Muscle of leg (tissue), 11 donors: ENCODE data around the gene GPR141. TPM values are rescaled to one million over a fixed set of nuclear protein-coding genes. Genes with fewer than 3 reads are reported as not detected.

Experiments
- DNase-seq: peaks from one replicate; pipeline ENCODE4 v3.0.0; 2013
- H3K27ac ChIP-seq: one replicate; pipeline ENCODE4 v1.5.1; 2013; ENCODE audit warnings: mild to moderate bottlenecking, low read length, control low read depth
- H3K27me3 ChIP-seq: one replicate; pipeline ENCODE4 v1.6.1; 2013; ENCODE audit warnings: low read length; ENCODE audit not compliant: control insufficient read depth, insufficient read depth
- H3K36me3 ChIP-seq: one replicate; pipeline ENCODE4 v1.6.1; 2013; ENCODE audit warnings: low read length; ENCODE audit not compliant: control insufficient read depth, insufficient read depth
- H3K4me1 ChIP-seq: one replicate; pipeline ENCODE4 v1.6.1; 2013; ENCODE audit warnings: low read length; ENCODE audit not compliant: control insufficient read depth, insufficient read depth
- H3K4me3 ChIP-seq: one replicate; pipeline ENCODE4 v1.5.1; 2013; ENCODE audit warnings: low read length, control low read depth
- H3K9me3 ChIP-seq: replicated peaks from 2 replicates; pipeline ENCODE4 v1.6.1; 2013; ENCODE audit warnings: low read depth, low read length; ENCODE audit not compliant: control insufficient read depth
- WGBS: methylation state at CpG from one replicate; pipeline ENCODE4 v1.1.5; 2013; ENCODE audit warnings: missing lambda C conversion rate; ENCODE audit not compliant: insufficient coverage; 5-methylcytosine and 5-hydroxymethylcytosine counted together
- polyA plus RNA-seq, 8 donors: library from polyadenylated mRNA; unstranded; fragments of 120-200 nt; gene quantifications; one replicate each; pipeline versions ENCODE4 v1.2.1 to v1.2.3, GENCODE V29; 2013; ENCODE audit warnings: inconsistent platforms in 1 of 8, low replicate concordance in 1 of 8; ENCODE audit not compliant: insufficient read length in 8 of 8, insufficient read depth in 1 of 8
- total RNA-seq: library from RNA; stranded (reverse); fragments of 120-200 nt; gene quantifications from one replicate; pipeline ENCODE4 v1.2.4, GENCODE V29; 2013

GPR141 gene
- total and polyA plus RNA-seq, 9 donors, result 0.16 to 0.66 (median 0.50) TPM; not detected in 1

GRCh38 chr7:37771342-37771741, 87.8 kb downstream of the GPR141 start:
- H3K36me3 ChIP-seq, result no peaks in the 10 kb centered on the region
- no peak overlapping the region for H3K27ac ChIP-seq
- H3K27me3 ChIP-seq, result no peaks in the 10 kb centered on the region
- H3K4me1 ChIP-seq, result no peaks in the 10 kb centered on the region
- H3K9me3 ChIP-seq, result peaks cover 4% of the 10 kb centered on the region
- 78% methylated on average over 1 of the region's 3 CpGs for WGBS
- H3K4me3 ChIP-seq, result no peak overlapping the region
- DNase-seq, result no peak

- no peaks in the 10 kb centered on the region for H3K36me3 ChIP-seq
- no peak overlapping the region for H3K27ac ChIP-seq
- H3K4me1 ChIP-seq, result no peaks in the 10 kb centered on the region
- H3K4me3 ChIP-seq, result no peak overlapping the region
- no peaks in the 10 kb centered on the region for H3K27me3 ChIP-seq
- H3K9me3 ChIP-seq, result peaks cover 5% of the 10 kb centered on the region
- whole genome bisulfite sequencing, result no CpG with 5 or more reads among the region's 1 CpG
- no peak for DNase-seq
These were observed 88.2 kb downstream of the GPR141 start for GRCh38 chr7:37771801-37772200.

GRCh38 chr7:37775921-37776320, 92.4 kb downstream of the GPR141 start:
- Histone ChIP-seq H3K4me1 (no peaks in the 10 kb centered on the region), H3K27me3 (no peaks in the 10 kb centered on the region), H3K9me3 (peaks cover 7% of the 10 kb centered on the region), H3K4me3 (no peak overlapping the region), H3K27ac (no peak overlapping the region), H3K36me3 (no peaks in the 10 kb centered on the region)
- DNase-seq, result no peak
- WGBS, result 72% methylated on average over 3 of the region's 3 CpGs

GRCh38 chr7:37781156-37781555, 97.6 kb downstream of the GPR141 start:
- WGBS, result no CpG with 5 or more reads among the region's 2 CpGs
- H3K4me3 ChIP-seq, result no peak overlapping the region
- H3K36me3 ChIP-seq, result no peaks in the 10 kb centered on the region
- DNase-seq, result no peak
- no peak overlapping the region for H3K27ac ChIP-seq
- H3K4me1 ChIP-seq, result no peaks in the 10 kb centered on the region
- no peaks in the 10 kb centered on the region for H3K27me3 ChIP-seq
- H3K9me3 ChIP-seq, result peaks cover 4% of the 10 kb centered on the region

- H3K27ac ChIP-seq, result no peak overlapping the region
- DNase-seq, result no peak
- H3K4me1 ChIP-seq, result no peaks in the 10 kb centered on the region
- no peaks in the 10 kb centered on the region for H3K9me3 ChIP-seq
- no peaks in the 10 kb centered on the region for H3K27me3 ChIP-seq
- H3K36me3 ChIP-seq, result no peaks in the 10 kb centered on the region
- no peak overlapping the region for H3K4me3 ChIP-seq
These were observed 98.6 kb downstream of the GPR141 start for GRCh38 chr7:37782166-37782565.

GRCh38 chr7:37784015-37784414, 100.4 kb downstream of the GPR141 start:
- Histone ChIP-seq H3K27me3 (no peaks in the 10 kb centered on the region), H3K4me3 (no peak overlapping the region), H3K27ac (no peak overlapping the region), H3K9me3 (no peaks in the 10 kb centered on the region), H3K4me1 (no peaks in the 10 kb centered on the region), H3K36me3 (no peaks in the 10 kb centered on the region)
- no peak for DNase-seq
- WGBS, result no CpG with 5 or more reads among the region's 3 CpGs

- Histone ChIP-seq H3K36me3 (no peaks in the 10 kb centered on the region), H3K4me1 (no peaks in the 10 kb centered on the region), H3K4me3 (no peak overlapping the region), H3K9me3 (no peaks in the 10 kb centered on the region), H3K27me3 (no peaks in the 10 kb centered on the region), H3K27ac (no peak overlapping the region)
- 0% methylated on average over 1 of the region's 6 CpGs for WGBS
- peak; percentile 53 for DNase-seq
These were observed 103.4 kb downstream of the GPR141 start for GRCh38 chr7:37786741-37787569.

Other genes with a start within 250 kb of the GPR141 start
- gene ELMO1, start 234.9 kb upstream of the GPR141 start, total RNA-seq, result 23.8 TPM
- gene ELMO1, start 234.9 kb upstream of the GPR141 start, polyA plus RNA-seq, result 10 to 100 TPM; 20.3 to 40.7 (median 25.5) TPM
- 0.22 TPM for gene NME8, start 164.8 kb downstream of the GPR141 start, total RNA-seq
- gene NME8, start 164.8 kb downstream of the GPR141 start, polyA plus RNA-seq, result not detected
- 55.4 TPM for gene SFRP4, start 233.1 kb downstream of the GPR141 start, total RNA-seq
- gene SFRP4, start 233.1 kb downstream of the GPR141 start, polyA plus RNA-seq, result 10 to 100 TPM in 5 of 8 donors, 1 to 10 TPM in 3; 4.2 to 37.0 (median 15.5) TPM
- gene EPDR1, start 236.9 kb downstream of the GPR141 start, total RNA-seq, result 89.8 TPM
- 100 to 1,000 TPM in 2 of 8 donors, 10 to 100 TPM in 6; 57.8 to 108 (median 88.7) TPM for gene EPDR1, start 236.9 kb downstream of the GPR141 start, polyA plus RNA-seq